GM12872 (cell line): ENCODE results near the gene AXIN2.

Source experiments
- TF ChIP-seq, protein P1 (sequence below): IDR thresholded peaks from 3 replicates; pipeline ENCODE4 v1.5.1; 2011; ENCODE audit warnings: low read depth, mild to moderate bottlenecking, low read length, moderate library complexity; ENCODE audit not compliant: insufficient read depth

The AXIN2 gene

DNA sequence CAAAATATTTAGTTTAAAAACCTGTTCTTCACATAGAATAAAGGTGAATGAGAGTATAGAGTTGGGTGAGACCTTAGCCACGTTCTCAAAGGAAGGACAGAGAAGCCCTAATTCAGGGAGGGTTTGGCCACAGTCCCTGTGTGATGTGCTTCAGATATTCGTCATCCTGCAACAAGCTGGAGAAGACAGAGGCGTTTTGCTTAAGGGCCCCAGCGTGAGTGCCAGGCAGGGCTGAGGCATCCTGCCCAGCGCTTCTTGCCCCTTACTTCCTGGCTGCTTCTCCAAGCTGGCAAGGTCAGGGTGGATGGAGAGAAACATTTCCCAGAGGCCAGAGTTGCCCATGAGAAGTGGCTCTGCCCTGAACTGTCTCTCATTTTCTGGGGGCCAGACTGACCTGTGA is 46.9 kb downstream of the AXIN2 start:
- TF ChIP-seq, protein P1, sequence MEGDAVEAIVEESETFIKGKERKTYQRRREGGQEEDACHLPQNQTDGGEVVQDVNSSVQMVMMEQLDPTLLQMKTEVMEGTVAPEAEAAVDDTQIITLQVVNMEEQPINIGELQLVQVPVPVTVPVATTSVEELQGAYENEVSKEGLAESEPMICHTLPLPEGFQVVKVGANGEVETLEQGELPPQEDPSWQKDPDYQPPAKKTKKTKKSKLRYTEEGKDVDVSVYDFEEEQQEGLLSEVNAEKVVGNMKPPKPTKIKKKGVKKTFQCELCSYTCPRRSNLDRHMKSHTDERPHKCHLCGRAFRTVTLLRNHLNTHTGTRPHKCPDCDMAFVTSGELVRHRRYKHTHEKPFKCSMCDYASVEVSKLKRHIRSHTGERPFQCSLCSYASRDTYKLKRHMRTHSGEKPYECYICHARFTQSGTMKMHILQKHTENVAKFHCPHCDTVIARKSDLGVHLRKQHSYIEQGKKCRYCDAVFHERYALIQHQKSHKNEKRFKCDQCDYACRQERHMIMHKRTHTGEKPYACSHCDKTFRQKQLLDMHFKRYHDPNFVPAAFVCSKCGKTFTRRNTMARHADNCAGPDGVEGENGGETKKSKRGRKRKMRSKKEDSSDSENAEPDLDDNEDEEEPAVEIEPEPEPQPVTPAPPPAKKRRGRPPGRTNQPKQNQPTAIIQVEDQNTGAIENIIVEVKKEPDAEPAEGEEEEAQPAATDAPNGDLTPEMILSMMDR, result no peak

DNA sequence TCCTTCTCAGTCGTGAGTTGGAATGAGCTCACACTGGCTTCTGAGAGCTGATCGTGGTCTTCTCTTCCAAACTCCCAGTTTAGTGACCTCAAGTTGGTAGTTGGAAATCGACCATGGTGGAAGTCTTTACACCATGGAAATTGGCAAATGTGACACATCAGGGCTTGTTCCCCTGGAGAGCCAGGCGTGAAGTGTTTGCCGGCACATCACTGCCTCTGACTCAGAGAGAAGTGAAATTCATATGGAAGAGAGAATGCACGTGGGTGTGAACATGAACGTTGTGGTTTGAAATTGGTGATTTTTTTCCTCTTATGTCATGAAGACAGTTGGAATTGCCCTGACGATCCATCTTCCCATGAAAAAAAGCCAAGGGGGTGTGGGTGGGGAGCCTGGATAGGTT is 47.4 kb downstream of the AXIN2 start:
- TF ChIP-seq, protein P1, result no peak

DNA sequence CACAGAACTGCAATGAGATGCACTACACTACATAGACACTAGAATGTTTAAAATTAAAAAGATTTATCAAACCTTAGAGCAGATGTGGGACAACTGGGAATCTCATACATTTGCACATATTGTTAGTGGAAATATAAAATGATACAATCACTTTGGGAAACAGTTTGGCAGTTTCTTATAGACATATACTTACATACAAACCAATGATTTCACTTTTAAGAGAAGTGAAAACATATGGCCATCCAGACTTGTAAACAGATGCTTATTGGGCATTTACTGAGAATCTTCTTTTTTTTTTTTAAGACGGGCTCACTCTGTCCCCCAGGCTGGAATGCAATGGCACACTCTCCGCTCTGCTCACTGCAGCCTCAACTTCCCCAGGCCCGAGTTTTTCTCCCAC is 50.1 kb downstream of the AXIN2 start:
- TF ChIP-seq, protein P1, result no peak

- TF ChIP-seq, protein P1, result no peak
Measured at GRCh38 chr17:65509032-65509431, 52.4 kb downstream of the AXIN2 start.

- TF ChIP-seq, protein P1, result no peak
Measured at GRCh38 chr17:65504141-65504540, 57.3 kb downstream of the AXIN2 start.

GRCh38 chr17:65503557-65503956 is 57.9 kb downstream of the AXIN2 start:
- TF ChIP-seq, protein P1, result no peak

DNA sequence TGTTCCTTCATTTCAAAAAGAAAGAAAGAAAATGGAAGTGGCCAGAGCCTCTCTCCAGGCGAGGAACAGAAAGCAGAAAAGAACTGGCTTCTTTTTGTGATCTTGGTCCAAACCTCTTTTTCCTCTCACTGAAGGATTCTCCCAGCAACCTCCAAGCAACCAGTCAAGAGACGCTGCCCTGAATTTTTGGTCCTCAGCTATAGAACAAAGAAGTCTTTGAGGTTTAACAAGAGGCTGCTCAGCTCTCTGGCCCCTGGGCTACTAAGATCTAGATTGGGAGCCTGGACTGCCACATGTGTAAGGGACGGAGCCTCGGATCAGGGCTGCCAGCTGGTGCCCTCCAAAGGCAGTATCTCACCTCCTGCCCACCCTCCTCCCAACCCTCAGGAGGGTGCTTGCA is 62.6 kb downstream of the AXIN2 start:
- TF ChIP-seq, protein P1, result no peak

DNA sequence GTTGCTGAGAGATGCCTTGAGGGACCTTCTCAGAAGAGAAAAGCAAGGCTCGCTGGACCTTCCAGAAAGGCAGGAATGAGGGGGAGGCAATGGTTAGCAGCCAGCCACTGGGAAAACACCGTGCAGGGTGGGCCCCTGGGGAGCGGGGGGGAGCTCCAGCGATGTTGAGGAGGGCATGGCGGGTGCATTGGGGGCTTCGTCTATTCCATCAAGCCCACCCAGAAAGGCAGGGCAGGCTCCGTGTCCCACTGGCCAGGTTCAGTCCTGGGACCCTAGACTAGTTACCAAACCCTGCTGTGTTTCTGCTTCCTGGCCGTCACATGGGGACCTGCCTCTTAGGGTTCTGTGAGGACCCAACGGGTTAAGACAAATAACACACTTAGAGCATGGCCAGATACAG is 64.6 kb downstream of the AXIN2 start:
- TF ChIP-seq, protein P1, result no peak
